OCI-LY7 (cell line): ENCODE results near the gene TMEM238. TPM values are rescaled to one million over a fixed set of nuclear protein-coding genes. Genes with fewer than 3 reads are reported as not detected.

Experiments
- BruUV-seq: library from RNA; stranded (reverse); fragments of 400-500 nt; replicated peaks from 2 replicates; lab custom pipeline; 2021; lab: Mats Ljungman, UMichigan
- CTCF ChIA-PET: fragments of 300-600 bp; sonication (Branson Sonifier 250); formaldehyde crosslinking; loops from one replicate; lab custom pipeline; 2022; ENCODE audit warnings: antibody characterized with exemption; ENCODE audit not compliant: unreplicated experiment; lab: Charles Lee
- POLR2A ChIA-PET: fragments of 300-600 bp; sonication (Branson Sonifier 250); formaldehyde crosslinking; loops from one replicate; lab custom pipeline; 2022; ENCODE audit warnings: antibody characterized with exemption; lab: Charles Lee
- DNase-seq: peaks from one replicate; pipeline ENCODE4 v3.0.0-alpha.2; 2015; ENCODE audit warnings: low spot score
- H2AFZ ChIP-seq: fragments of 200-600 bp; sonication (generic), shearing (Covaris generic); 2 replicates; pipeline ENCODE4 v1.6.1; 2014; ENCODE audit warnings: mild to moderate bottlenecking, antibody characterized with exemption, low read length, moderate library complexity
- H3K27ac ChIP-seq: fragments of 200-600 bp; sonication (generic); 2 replicates; pipeline ENCODE4 v1.5.1; 2014; ENCODE audit warnings: mixed run types, low read depth, mild to moderate bottlenecking, moderate library complexity, low read length, inconsistent platforms; ENCODE audit not compliant: poor library complexity, severe bottlenecking
- H3K36me3 ChIP-seq: fragments of 200-600 bp; sonication (generic); 2 replicates; pipeline ENCODE4 v1.6.1; 2014; ENCODE audit warnings: mild to moderate bottlenecking, antibody characterized with exemption, low read length, moderate library complexity, mixed read lengths; ENCODE audit not compliant: insufficient read depth
- H3K4me1 ChIP-seq: fragments of 200-600 bp; sonication (generic); 2 replicates; pipeline ENCODE4 v1.5.1; 2014; ENCODE audit warnings: mild to moderate bottlenecking, low read length; ENCODE audit not compliant: insufficient read depth, poor library complexity, severe bottlenecking
- H3K4me2 ChIP-seq: fragments of 200-600 bp; sonication (generic); 2 replicates; pipeline ENCODE4 v1.6.1; 2014; ENCODE audit warnings: mild to moderate bottlenecking, low read length
- H3K4me3 ChIP-seq: fragments of 200-600 bp; sonication (generic); 2 replicates; pipeline ENCODE4 v1.5.1; 2014; ENCODE audit warnings: mild to moderate bottlenecking, low read depth, low read length; ENCODE audit not compliant: poor library complexity, severe bottlenecking
- H3K79me2 ChIP-seq: fragments of 200-600 bp; sonication (generic); 2 replicates; pipeline ENCODE4 v1.6.1; 2016; ENCODE audit warnings: low read depth, mild to moderate bottlenecking, low read length, moderate library complexity, mixed read lengths; ENCODE audit not compliant: insufficient read depth
- H3K9me2 ChIP-seq: fragments of 200-600 bp; sonication (generic); 2 replicates; pipeline ENCODE4 v1.6.1; 2016; ENCODE audit warnings: mild to moderate bottlenecking, low read length, mixed read lengths; ENCODE audit not compliant: insufficient read depth
- H3K9me3 ChIP-seq: fragments of 200-600 bp; sonication (generic); 2 replicates; pipeline ENCODE4 v1.6.1; 2014; ENCODE audit warnings: mild to moderate bottlenecking, mixed run types, low read length, mixed read lengths
- H4K20me1 ChIP-seq: fragments of 200-600 bp; sonication (generic); 2 replicates; pipeline ENCODE4 v1.6.1; 2014; ENCODE audit warnings: mild to moderate bottlenecking, antibody characterized with exemption, low read length, moderate library complexity, mixed read lengths; ENCODE audit not compliant: insufficient read depth
- CTCF ChIP-seq: fragments of 200-600 bp; sonication (generic); conservative IDR thresholded peaks from 2 replicates; pipeline ENCODE4 v1.5.1; 2014; ENCODE audit warnings: mild to moderate bottlenecking, antibody characterized with exemption, low read length, moderate library complexity, mixed read lengths
- EZH2phosphoT487 ChIP-seq: fragments of 200-600 bp; sonication (generic); IDR thresholded peaks from 2 replicates; pipeline ENCODE4 v1.6.1; 2018; ENCODE audit warnings: low read depth, borderline replicate concordance, mild to moderate bottlenecking, mixed run types, antibody characterized with exemption, low read length, moderate library complexity, mixed read lengths
- intact Hi-C: fragments of 100-400 bp; cut with micrococcal nuclease; formaldehyde crosslinking; loops from one replicate; pipeline ENCODE4 v1.10.0; 2022; ENCODE audit not compliant: unreplicated experiment
- total RNA-seq, 2 experiments: library from RNA; depleted of rRNA in 1 of 2; stranded (reverse); fragments of >200 nt in 1 of 2; shearing (Covaris generic) in 1 of 2; gene quantifications; 2 replicates each; pipeline ENCODE4 v1.2.3, GENCODE V29; 2014 to 2022

The TMEM238 gene
- total RNA-seq, 2 experiments from 2014 or later, result 2.7 to 6.5 TPM

- H3K79me2 ChIP-seq, result peaks cover 44% of the 10 kb centered on the region
- H3K27ac ChIP-seq, result peak overlapping the region; percentile 91
- H2AFZ ChIP-seq, result peak overlapping the region; percentile 53; the same call in 1 of the 2 replicates
- peak overlapping the region; percentile 87 for H3K4me3 ChIP-seq
- H3K9me2 ChIP-seq, result no peaks in the 10 kb centered on the region
- intact Hi-C loops, result loop anchor here (2.0 kb wide), 1 partner anchor 76 kb away; no protein-coding TSS in a partner anchor
- POLR2A ChIA-PET, result interaction anchor here (0.5 to 1.2 kb wide), 5 partner anchors 46 to 130 kb away, joined by 3 to 6 read pairs (median 3); partner anchors contain the start of gene KMT5C
- peak; percentile 96 for DNase-seq
- no peak for TF ChIP-seq EZH2phosphoT487
- CTCF ChIA-PET, result no interaction called here
- TSS peak; percentile 85 for BruUV-seq
- peaks cover 47% of the 10 kb centered on the region for H3K4me1 ChIP-seq
- H3K4me2 ChIP-seq, result peak overlapping the region; percentile 98
- peaks cover 43% of the 10 kb centered on the region for H3K36me3 ChIP-seq
- no peaks in the 10 kb centered on the region for H3K9me3 ChIP-seq
- peaks cover 27% of the 10 kb centered on the region for H4K20me1 ChIP-seq
These were observed 1.0 kb upstream of the TMEM238 start for GRCh38 chr19:55384920-55385723.

DNA sequence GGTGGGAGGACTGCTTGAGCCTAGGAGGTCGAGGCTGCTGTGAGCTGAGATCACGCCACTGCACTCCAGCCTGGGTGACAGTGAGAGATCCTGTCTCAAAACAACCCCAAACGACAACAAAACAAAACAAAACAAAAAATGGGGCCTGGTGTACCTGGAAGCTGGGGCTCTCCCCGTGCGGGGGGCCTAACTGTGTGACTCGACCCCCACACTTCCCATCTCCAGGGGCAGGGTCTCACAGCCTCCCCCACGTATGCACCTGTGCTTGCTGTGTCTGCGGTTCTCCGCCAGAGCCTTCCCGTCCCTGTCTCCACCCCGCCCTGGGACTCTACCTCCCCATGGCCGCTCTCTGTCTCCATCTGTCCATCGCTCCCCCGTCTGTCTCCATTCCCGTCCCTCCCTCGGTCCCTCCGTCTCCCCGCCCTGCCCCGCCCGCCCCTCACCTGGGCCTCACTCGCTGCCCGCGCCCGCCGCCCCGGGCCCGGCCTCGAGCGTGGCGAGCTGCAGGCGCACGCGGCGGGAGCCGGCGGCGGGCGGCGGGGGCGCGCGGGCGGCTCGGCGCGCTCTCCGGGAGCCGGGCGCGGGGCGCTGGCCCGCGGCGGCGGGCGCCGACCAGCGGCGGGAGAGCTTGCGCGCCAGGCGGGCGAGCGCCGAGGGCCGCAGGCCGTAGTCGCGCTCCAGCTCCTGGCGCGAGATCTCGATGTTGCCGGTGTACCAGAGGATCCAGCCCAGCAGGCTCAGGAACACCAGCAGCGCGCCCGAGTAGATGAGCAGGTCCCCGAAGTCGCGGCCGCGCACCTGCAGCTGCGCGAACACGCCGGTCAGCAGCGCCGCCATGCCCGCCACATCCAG is 587 bp downstream of the TMEM238 start:
- Histone ChIP-seq H3K79me2 (peaks cover 39% of the 10 kb centered on the region), H4K20me1 (peaks cover 25% of the 10 kb centered on the region), H3K36me3 (peaks cover 27% of the 10 kb centered on the region), H2AFZ (no peak overlapping the region; the same call in 1 of the 2 replicates), H3K4me3 (peak overlapping the region; percentile 87), H3K9me2 (no peaks in the 10 kb centered on the region), H3K27ac (peak overlapping the region; percentile 91), H3K4me1 (peaks cover 33% of the 10 kb centered on the region), H3K4me2 (peak overlapping the region; percentile 98), H3K9me3 (no peaks in the 10 kb centered on the region)
- TF ChIP-seq CTCF (0 out of 2 replicates have a peak, but pooled peaks have one; percentile 14), EZH2phosphoT487 (no peak)
- no TSS peak for BruUV-seq
- intact Hi-C loops, result loop anchor here (2.0 kb wide), 1 partner anchor 75 kb away; no protein-coding TSS in a partner anchor
- POLR2A ChIA-PET, result interaction anchor here (0.9 to 1.6 kb wide), 5 partner anchors 44 to 128 kb away, joined by 3 to 7 read pairs (median 3); partner anchors contain the start of gene KMT5C
- DNase-seq, result peak; percentile 87
- CTCF ChIA-PET, result interaction anchor here (1.0 kb wide), 1 partner anchor 82 kb away, joined by 3 read pairs; no protein-coding TSS in a partner anchor
